GM13977 (cell line): Measurements from ENCODE around the gene PLK2.

Experiments used
- DNase-seq: peaks from one replicate; pipeline ENCODE4 v3.0.0; 2012; ENCODE audit warnings: low spot score
- CTCF ChIP-seq: IDR thresholded peaks from 2 replicates; pipeline ENCODE4 v1.5.1; 2012; ENCODE audit warnings: mild to moderate bottlenecking, control low read depth; ENCODE audit not compliant: insufficient read depth; ENCODE audit errors: extremely low read depth, missing control alignments
- in situ Hi-C: fragments of 300-500 bp; cut with MboI; formaldehyde crosslinking; loops from one replicate; pipeline ENCODE4 v1.12.0; 2022; ENCODE audit warnings: low sequenced_read_pairs, low pct_unique_long_range_greater_than_20kb, mixed read lengths, inconsistent platforms; ENCODE audit not compliant: unreplicated experiment

PLK2 gene

GRCh38 chr5:58444805-58445204, 15.1 kb downstream of the PLK2 start:
- DNase-seq: no peak
- no peak for TF ChIP-seq CTCF
- in situ Hi-C loops: no loop called here

- no peak for TF ChIP-seq CTCF
- in situ Hi-C loops: no loop called here
- DNase-seq: no peak
Observed at GRCh38 chr5:58440901-58441460, 18.9 kb downstream of the PLK2 start.

- in situ Hi-C loops: no loop called here
- no peak for TF ChIP-seq CTCF
- DNase-seq: no peak
Observed at GRCh38 chr5:58439094-58439644, 20.7 kb downstream of the PLK2 start.

DNA sequence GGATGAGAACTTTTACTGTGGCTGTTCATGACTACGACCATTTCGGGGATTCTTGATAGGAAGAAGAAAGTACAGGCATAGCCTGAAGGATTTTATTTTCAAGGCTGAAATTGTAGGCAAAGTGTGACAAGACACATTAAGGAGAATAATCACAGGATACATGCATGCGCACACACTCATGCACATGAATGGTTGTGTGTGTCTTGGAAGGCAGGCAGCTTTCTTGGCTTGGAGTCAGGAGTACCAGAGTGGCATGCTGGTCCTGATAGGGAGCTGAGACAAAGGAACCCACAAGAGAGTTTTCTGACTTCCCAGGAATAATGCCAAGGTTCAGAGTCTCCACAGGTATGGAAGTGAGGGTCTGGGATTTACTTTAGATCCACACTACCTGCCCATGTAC, 22.2 kb downstream of the PLK2 start:
- no peak for DNase-seq
- in situ Hi-C loops: no loop called here

GRCh38 chr5:58431832-58432231, 28.1 kb downstream of the PLK2 start:
- TF ChIP-seq CTCF: no peak
- no peak for DNase-seq
- in situ Hi-C loops: no loop called here

More for the DNA sequence above, 22.2 kb downstream of the PLK2 start:
- no peak for TF ChIP-seq CTCF

GRCh38 chr5:58412932-58413331, 47.0 kb downstream of the PLK2 start:
- in situ Hi-C loops: no loop called here
- TF ChIP-seq CTCF: no peak

More at GRCh38 chr5:58412932-58413331, 47.0 kb downstream of the PLK2 start:
- DNase-seq: no peak
